ENCODE data around the gene IGLL5.
"Not testable (repeated sequence)": the region's sequence is repeated elsewhere in the genome, so short reads cannot be mapped to it uniquely, and the experiment has no call there.

The IGLL5 gene

DNA sequence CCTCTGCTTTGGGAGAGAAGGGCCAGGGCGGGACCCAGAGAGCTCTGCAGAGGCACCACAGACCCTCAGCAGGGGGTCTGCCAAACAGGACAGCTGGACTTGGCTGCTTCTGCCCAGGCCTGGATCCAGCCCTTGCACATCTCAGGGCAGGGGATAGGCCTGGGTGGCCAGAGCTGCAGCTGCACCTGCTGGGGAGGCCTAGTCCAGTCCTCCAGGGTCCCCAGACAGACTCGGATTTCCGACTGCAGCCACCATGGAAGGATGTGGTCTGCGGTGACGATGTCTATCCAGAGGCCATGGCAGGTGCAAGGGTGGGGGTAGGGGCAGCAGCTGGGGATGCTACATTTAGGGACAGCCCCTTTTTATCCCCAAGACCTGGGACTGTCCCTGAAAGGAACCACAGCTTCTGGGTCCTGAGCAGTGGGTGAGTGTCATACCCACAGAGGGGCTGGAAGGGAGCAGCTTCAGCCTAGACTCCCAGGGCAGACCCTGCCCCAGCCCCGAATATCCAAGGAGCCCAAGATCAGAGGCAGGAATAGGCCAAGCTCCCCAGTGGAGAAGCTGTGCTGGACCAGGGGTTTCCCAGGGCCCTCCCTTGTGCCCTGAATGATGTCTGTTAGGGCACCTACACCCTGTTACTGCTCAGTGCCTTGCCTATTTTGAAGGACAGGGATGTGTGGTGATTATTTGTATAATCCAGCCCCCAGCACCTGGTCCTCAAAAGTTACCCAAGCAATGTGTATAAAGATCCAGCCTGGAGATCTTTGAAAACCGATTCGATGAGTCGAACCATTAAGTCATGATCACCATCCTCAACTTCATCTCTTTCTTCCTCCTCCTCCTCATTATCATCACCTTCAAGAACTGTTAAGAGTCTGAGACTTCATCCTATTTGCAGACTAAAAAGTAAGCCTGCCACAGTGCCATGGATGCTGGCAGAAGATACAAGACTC, 2.5 kb upstream of the IGLL5 start:
- peak; percentile 33 for DNase-seq

DNA sequence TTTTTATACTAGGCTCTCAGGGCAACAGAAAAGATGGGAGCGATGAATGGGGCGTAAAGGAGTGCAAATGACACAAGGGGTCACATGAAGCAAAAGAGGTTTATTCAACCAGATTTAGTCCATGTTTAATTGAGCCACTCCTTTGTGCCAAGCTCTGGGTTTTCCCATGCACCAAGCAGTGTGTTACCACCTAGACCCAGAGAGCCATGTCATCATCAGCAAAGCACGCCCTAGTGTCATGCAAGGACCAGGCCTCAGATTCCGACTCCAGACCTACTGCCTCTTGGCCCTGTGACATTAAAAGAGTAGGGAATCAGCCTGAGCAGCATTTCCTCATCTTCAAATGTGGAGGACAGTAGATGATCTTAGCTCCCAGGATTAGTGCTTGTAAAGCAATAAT, 1.1 kb upstream of the IGLL5 start:
- peak; percentile 25 for DNase-seq

- no peak for DNase-seq
Measured at GRCh38 chr22:22888571-22889353, 1.1 kb downstream of the IGLL5 start.

DNA sequence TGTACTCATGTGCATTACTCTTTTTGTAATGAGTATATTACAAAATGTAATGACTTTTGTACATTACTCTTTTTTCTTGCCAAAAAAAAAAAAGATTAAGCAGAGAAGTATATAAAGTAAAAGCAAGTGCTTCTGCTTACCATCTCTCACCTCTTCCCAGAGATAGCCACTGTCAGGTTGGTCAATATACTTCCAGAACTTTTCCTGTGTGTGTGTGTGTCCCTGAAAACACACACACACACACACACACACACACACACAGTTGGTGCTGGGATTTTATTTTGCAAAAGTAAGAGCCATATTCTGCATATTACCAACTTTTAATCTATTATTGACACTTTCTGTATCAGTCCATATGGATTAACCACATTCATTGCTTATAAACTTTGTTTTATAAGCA, 2.5 kb downstream of the IGLL5 start:
- no peak for DNase-seq

GRCh38 chr22:22891139-22891621, 3.6 kb downstream of the IGLL5 start:
- DNase-seq: no peak

DNA sequence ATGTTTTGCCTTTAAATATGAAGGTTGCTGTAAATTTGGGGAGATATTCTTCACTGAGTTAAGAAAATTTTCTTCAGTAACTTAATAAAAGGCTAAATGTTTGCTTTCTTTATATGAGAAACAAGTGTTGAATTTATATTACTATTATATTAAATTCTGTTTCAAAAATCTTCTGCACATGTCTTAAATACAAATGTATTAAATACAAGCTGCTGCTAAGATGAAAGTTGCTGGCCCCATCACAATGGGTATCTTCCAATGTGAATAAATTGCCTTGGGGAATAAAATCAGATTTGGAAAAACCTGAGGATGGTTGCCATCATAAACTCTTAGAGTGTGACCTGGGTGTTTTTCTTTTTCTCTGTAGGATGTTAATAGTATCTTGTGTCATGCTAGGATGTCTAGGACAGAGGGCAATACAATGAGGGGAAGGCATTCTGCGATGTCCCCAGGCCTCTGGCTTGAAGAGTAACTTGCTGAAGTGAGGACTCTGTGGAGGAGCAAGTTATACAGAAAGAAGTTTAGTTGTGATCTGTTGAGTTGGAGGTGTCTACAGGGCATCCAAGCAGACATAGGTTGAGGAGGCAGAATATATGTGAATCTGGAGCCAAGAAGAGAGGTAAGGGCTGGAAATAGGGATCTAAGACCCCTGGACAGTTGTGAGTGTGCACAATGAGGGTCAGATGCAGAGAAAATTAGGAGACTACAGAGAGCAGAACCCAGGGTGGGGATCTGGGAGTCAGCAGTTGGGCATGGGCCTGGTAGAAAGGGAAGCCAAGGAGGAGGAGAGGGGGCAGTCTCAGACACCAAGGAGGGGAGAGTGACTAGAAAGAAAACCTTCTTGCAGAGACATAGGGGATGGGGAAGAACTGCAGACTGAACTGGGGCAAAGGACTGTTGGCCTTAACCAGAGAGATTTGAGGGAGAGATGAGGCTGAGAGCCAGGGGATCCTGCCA, 4.8 kb downstream of the IGLL5 start:
- DNase-seq: no peak

- DNase-seq: no peak
Measured at GRCh38 chr22:22893077-22893805, 5.6 kb downstream of the IGLL5 start.

DNA sequence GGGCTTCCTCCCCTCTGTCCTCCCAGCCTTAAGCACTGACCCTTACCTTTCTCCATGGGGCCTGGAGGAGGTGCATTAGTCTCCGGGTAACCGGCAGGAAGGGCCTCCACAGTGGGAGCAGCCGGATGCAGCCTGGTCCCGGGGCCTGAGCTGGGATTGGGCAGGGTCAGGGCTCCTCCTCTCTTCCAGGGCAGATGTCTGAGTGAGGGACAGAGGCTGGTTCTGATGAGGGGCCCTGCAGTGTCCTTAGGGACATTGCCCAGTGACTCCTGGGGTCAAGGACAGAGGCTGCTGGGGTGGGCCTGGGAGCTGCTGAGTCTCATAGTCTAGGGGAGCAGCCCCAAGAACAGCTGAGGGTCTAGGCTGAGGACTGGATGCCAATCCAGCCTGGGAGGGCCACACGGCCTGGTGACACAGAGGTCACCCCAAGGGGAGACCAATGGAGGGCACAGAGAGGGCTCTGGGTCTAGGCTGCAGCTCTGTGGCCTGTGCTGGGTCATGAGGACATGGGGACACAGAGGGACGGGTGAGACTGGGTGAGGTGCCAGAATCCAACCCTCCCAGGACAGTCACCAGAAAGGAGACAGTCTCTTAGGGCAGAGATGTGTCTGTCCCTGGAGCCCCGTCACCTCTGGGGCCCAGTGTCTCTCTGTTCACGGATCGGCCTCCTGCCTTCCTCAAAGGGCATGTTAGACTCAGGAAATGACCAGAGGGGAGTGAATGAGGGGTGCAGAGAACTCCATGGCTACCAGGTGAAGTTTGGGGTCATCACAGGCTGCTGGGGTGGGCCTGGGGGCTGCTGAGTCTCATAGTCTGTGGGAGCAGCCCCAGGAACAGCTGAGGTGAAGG, 6.5 kb downstream of the IGLL5 start:
- no peak for DNase-seq

DNA sequence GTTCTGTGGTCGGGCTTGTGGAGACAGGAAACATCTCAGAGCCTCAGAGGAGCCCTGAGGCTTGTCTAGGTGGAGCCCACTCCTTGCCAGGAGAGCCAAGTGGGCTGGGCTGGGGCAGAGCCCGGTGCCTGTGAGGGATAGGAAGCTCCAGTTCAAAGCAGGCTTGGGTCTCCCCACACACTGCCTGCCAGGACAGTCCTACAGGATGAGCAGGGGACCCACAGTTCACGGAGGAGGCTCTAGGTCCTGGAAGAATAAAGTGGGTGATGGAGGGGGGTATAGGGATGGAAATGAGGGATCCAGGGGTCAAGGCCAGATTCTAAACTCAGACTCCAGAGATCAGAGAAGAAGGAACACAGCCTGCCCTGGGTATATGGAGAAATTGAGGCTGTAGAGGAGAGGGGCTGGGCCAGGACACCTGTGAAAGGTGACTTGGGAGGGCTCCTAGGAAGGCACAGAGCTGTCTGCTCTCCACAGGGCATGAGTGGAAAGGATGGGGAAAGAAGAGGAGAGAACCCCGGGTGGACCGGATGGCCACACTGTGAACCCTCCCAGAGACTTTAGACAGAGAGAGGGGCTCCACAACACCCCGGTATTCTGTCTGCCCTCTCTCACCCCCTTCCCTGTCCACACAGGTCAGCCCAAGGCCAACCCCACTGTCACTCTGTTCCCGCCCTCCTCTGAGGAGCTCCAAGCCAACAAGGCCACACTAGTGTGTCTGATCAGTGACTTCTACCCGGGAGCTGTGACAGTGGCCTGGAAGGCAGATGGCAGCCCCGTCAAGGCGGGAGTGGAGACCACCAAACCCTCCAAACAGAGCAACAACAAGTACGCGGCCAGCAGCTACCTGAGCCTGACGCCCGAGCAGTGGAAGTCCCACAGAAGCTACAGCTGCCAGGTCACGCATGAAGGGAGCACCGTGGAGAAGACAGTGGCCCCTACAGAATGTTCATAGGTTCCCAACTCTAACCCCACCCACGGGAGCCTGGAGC, 7.4 kb downstream of the IGLL5 start:
- no peak for DNase-seq

DNA sequence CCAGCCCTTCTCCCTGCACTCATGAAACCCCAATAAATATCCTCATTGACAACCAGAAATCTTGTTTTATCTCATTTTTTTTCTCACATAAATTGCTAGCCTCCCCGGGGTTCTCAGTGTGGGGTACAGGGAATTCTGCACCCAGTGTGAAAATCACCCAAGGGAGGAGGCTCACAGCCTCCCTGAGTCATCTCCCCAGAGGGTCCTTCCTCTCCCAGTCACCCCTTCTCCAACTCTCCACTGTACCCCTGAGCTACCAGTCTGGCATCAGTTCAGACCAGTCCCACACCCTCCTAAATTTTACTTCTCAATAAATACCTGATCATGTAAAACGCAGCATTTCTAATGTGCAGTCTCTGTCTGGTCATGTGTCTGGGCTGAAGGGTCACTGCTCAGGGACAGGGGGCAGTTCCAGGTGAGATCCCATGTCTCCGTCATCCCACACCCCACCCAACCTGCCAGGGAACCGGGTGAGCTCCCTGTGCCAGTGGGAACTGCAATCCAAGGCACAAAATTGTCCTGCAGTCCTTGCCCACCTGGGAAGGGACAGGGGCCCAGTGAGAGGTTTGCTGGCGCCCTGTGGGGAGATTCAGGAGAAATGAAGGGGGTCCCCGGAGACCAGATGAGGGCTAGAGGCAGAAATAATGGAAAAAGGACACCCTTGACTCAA, 8.3 kb downstream of the IGLL5 start:
- DNase-seq: no peak

- DNase-seq: no peak
Measured at GRCh38 chr22:22896601-22897000, 9.0 kb downstream of the IGLL5 start.

DNA sequence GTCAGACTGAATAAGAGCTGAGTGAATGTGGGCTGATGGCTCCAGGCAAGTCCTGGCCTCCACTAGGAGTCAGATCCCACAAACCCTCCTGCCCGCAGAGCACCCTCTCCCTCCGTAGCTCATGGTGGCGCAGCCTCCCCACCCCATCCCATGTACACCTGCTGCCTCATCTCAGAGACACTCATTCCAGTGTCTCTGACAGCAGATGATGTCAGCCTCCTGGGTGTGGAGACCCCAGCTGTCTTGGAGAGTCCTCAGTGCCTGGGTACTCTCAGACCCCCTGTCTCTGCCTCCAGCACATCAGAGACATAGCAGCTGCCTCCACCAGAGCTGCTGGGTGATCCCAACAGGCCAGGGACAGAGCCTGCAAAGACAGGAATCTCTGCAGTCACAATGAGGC, 9.5 kb downstream of the IGLL5 start:
- no peak for DNase-seq

DNA sequence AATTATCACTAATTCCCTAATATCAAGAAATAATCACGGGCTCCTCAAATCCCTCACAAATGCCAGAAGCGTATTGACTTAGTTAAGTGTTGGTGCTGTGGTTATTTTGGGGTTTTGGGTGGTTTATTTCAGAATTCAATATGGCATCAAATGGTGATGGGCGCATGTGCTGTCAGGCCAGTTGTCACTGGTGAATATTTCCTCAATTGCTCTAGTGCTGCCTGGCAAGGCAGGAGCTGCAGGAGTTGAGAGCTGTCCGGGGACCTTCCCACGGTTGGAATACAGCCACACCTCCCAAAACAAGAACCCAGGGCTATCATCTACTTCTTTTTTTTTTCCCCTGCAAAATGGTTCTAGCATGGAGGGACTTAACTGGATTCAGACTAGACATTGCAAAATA, 10.3 kb downstream of the IGLL5 start:
- no peak for DNase-seq

DNA sequence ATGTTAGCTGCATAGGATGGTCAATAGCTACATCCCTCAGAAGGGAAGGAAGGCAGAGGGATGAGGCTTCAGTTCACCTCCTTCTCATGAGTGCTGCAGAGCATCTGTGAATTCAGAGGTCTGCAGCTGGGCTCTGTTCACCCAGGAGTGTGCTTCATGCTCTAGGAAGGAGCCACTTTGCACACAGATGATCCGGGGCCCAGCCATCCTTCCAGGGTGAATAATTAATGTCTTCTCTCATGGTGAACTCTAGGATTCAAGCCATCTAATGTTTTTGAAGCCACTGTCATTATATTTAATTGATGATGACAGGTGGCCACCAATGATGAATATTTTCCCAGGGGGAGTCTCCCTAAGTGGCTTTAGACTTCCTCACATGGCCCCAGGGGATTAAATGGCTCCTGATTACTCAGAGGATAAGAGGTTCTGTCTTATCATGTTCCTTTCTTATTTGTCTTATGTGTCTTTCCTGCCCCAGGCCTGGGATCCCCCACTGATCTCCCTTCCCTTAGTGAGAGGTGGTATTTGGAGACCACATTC, 10.9 kb downstream of the IGLL5 start:
- DNase-seq: not testable (repeated sequence)

DNA sequence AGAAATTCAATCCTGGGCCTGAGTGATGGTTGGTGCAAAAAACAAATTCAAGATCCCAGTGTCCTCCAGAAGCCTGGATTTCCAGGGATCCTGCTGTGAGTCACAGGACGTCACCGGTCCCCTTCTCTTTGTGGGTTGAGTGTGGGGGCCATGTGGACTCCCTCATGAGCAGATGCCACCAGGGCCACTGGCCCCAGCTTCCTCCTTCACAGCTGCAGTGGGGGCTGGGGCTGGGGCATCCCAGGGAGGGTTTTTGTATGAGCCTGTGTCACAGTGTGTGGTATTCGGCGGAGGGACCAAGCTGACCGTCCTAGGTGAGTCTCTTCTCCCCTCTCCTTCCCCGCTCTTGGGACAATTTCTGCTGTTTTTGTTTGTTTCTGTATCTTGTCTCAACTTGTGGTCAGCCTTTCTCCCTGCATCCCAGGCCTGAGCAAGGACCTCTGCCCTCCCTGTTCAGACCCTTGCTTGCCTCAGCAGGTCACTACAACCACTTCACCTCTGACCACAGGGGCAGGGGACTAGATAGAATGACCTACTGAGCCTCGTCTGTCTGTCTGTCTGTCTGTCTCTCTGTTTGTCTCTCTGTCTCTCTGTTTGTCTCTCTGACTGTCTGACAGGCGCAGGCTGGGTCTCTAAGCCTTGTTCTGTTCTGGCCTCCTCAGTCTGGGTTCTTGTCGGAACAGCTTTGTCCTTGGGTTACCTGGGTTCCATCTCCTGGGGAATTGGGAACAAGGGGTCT, 11.9 kb downstream of the IGLL5 start:
- DNase-seq: not testable (repeated sequence)

- DNase-seq: not testable (repeated sequence)
Measured at GRCh38 chr22:22900527-22901205, 13.1 kb downstream of the IGLL5 start.

DNA sequence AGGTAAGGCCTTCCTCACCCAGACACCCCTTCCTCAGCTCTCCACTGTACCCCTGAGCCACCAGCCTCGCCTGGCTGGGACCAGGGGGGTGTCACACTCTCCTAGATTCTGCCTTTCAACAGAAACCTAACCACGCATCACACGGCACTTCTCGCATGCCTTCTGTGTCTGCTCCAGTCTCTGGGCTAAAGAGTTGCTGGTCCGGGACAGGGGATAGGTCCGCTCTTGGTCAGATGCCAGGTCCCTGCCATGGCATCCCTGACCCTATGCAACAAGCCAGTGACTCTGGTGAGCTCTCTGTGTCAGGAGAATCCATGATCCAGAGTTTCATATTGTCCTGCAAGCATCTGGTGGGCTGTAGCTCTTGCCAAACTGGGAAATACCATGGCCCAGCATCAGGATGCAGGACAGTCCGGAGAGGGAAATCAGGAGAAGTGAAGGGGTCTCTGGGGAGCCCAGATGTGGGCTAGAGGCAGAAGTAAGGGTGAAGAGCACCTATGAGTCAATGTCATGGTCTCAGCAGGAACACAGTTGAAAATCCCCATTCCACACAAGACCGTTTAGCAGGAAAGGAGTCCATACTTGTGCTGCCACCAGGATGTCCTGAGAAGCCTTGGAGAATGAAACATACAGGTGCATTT, 14.1 kb downstream of the IGLL5 start:
- no peak for DNase-seq

Data from islet precursor cell (in vitro differentiated cells).